ENCODE measurements around the gene NEU1.

The NEU1 gene

DNA sequence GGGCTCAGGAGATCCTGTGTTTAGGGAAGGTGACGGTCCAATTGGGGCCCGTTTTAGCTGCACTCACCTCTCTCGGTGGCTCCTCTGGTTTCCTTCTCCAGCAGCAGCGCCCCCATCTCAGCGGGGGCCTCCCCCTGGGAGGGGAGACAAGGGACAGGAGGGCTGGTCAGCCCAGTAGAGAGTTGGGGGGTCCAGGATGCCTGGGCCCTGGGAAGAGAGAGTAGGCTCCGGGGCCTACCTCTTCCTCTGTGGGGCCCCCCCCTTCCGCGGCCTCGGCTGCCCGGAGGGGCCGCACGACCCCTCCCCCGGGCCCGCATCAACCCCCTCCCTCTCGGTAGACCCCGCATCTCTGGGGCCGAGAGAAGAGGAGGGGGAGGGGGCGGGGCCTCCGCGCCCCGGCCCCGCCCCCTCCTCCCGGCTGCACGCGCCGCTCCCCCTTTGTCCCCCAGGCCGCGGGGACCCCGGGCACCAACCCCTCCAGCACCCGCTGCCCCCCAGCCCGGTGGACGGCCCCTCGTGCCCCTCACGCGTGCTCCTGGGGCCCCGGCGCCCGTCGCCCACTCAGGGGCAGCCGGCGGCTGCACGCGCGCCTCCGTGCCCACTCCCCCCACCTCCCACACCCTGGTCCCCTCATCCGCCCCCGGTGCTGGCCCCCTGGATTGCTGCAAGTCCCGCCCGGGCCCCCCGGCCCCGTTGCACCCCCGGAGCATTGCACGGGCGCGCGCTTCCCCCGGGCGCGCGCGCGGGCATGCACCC lies 34.4 kb upstream of the NEU1 start:
- DNase-seq (ENCODE audit: low read depth in 1 of 2, low spot score in 1 of 2): no peak

DNA sequence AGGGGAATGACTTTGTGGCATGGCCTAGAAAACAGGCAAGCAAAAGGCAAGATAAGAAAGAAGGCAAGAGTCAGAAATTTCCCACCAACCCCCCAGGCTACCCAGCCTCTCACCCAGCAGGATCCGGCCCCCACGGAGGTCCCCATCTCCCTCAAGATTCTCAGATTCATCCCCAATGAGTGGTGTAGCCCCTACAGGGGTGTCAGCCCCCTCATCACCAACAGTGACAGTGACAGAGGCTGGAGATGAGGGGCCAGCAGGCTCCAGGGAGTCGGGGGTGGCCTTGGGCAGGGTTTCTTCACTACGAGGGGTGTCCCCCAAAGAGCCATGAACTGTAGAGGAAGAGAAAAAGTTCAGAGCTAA lies 33.9 kb upstream of the NEU1 start:
- DNase-seq (ENCODE audit: low read depth in 1 of 2, low spot score in 1 of 2): no peak

DNA sequence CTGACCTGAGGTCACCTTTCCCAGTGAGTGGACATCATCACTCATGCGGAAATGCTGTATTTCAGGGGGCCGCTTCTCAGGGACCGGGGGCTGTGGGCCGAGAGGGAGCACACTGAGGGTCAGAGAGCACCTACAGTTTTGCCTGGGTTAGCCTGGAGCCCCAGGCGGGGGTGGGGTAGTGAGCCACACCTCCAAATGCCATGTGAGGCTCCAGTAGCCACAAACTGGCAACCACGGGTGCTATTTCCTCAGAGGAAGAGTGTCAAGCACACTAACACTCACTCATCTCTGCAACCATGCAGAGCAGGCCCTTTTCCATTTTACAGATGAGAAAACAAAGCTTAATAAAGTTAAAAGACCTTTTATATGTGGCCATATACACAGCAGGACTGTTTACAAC lies 30.2 kb upstream of the NEU1 start:
- no peak for DNase-seq (ENCODE audit: low read depth in 1 of 2, low spot score in 1 of 2)

- DNase-seq (ENCODE audit: low read depth in 1 of 2, low spot score in 1 of 2): no peak
Measured at GRCh38 chr6:31889331-31889972, 26.8 kb upstream of the NEU1 start.

DNA sequence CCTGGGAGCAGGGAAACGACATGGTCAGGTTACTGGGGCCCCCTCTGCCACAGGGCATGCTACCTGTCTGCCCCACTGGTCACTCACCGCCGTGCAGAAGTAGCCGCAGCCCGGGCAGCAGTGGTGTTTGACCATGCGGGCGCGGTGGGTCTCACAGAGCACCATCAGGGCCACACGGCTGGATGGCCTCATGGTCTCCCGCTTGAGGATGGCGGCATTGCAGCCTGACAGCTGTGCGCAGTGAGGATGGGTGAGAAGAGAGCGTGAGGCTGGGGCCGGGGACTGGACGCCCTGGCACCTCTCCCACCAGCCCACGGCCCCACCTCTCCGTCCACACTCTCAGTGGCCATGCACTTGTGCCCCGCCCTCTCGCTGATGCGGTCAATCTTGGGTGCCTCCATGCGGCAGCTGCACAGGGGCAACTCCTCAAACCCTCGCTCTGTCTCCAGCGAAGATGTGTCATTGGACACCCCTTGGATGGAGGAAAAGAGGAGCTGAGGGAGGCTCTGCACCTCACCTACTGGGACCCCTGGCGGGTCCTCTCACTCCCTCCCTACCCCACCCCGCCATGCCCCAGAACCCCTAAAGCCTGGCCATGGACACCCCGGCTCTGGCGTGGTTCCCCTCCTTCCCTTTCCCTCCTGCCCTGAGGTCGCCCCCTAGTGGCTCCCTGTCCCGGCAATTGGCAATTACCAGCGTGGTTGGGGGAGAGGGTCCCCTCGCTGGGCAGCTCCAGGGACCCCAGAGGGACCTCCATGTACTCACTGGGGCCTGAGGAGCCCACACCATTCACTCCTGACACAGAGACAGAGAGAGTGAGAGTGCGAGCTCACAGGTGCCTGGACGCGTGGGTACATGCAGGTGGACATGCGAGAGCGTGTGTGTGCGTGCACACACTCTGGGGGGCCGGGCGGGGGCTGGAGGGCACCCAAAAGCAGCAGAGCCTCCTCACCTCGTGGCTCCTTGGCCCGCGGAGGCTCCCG lies 25.9 kb upstream of the NEU1 start:
- DNase-seq (ENCODE audit: low read depth in 1 of 2, low spot score in 1 of 2): peak in 1 of 2 donors; percentile 42

DNA sequence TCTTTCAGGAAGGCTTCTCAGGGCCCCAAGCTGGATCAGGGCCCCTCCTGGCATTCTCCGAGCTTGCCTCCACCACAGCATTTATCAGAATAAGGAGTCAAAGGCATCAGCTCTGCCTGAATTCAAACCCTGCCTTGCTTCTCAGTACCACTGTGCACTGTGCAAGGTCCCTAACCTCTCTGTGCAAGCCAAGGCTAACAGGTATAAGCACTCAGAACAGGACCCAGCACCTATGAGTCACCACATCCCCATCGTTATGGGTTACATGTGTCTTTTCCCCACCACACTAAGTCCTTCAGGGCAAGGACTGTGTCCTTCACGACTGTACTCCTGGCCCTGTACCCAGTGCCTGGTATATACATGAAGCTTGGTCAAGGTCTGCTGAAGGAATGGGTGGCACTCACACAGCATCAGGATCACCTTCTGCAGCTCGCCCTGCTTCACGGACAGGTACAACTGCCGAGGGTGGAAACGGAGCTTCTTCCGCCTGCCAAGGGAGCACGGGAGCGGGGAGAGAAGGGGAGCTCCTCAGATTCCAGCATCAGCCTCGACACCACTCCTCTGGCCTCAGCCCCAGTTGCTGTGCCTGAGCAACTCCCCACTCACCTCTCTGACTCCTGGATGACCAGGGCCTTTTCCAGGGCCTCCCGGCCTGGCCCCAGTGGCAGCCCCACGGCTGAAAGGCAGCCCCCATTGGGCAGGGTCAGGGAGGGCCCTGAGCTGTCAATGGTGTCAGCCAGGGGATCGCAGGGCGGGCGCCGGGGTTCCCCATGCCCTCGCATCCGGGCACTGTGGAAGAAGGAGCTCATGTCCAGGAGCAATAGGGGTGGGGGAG lies 24.8 kb upstream of the NEU1 start:
- DNase-seq (ENCODE audit: low read depth in 1 of 2, low spot score in 1 of 2): no peak

- no peak for DNase-seq (ENCODE audit: low read depth in 1 of 2, low spot score in 1 of 2)
Measured at GRCh38 chr6:31886541-31886991, 23.9 kb upstream of the NEU1 start.

- DNase-seq (ENCODE audit: low read depth in 1 of 2, low spot score in 1 of 2): no peak
Measured at GRCh38 chr6:31884528-31885035, 22.0 kb upstream of the NEU1 start.

DNA sequence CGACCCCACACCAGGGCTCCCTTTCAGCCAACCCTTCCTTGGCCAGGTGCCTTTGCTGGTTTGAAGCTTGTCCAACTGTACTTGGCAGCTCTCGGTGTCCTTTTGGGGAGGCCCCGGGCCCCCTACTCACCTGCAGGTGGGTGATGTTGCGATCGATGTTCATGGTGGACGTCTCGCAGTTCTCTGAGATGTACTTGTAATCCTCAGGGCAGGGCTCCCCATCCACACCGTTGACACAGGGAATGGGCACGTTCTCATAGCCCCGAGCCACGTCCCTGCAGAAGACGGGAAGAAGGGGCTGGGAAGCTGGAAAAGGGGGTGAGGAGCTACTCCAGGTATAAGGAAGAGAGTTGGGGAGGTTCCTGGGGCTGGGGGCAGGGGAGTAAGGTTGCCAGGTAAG lies 21.1 kb upstream of the NEU1 start:
- no peak for DNase-seq (ENCODE audit: low read depth in 1 of 2, low spot score in 1 of 2)

GRCh38 chr6:31882344-31882743 lies 19.7 kb upstream of the NEU1 start:
- no peak for DNase-seq (ENCODE audit: low read depth in 1 of 2, low spot score in 1 of 2)

GRCh38 chr6:31881136-31881859 lies 18.7 kb upstream of the NEU1 start:
- DNase-seq (ENCODE audit: low read depth in 1 of 2, low spot score in 1 of 2): no peak

DNA sequence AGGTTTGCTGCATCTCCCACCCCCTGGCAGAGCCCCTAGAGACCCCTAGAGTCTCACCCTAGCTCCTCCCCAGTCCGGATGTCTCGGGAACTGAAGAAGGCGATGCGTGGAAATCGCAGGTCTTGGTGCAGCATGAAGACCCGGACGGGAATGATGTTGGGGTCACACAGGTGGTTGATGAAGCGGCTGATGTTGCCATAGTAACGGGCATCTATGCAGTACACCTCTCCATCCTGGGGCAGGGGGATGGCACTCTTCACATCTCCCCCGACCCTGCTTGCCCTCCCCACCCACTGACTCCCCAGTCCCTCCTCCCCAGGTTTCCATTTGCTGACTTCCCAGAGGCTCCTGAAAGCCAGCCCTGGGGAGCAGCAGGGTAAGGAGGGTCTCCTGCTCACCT lies 18.0 kb upstream of the NEU1 start:
- no peak for DNase-seq (ENCODE audit: low read depth in 1 of 2, low spot score in 1 of 2)

DNA sequence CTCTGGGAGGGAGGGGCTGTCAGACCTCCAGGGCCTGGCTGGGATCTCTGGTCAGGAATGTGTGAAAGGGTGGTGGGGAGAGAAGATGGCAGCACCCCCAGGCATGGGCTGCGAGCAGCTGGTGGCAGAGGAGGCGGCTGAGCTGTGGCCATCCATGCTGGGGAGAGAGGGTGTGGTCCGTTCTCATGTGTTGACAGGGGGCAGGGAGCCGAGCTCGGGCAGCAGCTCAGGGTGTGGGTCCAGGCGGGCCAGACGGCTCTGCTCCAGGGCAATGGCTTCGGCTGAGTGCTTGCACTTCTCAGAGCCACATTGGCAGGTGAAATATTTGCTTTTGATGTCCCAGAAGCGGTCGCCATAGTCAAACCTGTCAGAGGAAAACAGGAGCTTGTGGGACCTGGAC lies 17.3 kb upstream of the NEU1 start:
- no peak for DNase-seq (ENCODE audit: low read depth in 1 of 2, low spot score in 1 of 2)

DNA sequence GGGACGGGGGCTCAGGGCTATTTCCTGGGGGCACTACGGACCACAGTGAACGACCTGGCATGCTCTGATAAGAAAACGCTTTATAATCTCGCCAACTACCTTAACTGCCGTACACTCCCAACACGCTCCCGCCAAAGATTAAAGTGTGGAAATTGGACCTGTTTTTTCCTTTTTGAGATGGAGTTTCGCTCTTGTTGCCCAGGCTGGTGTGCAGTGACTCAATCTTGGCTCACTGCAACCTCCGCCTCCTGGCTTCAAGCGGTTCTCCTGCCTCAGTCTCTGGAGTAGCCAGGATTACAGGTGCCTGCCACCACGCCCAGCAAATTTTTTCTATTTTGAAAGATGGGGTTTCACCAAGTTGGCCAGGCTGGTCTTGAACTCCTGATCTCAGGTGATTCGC lies 16.5 kb upstream of the NEU1 start:
- DNase-seq (ENCODE audit: low read depth in 1 of 2, low spot score in 1 of 2): no peak

- no peak for DNase-seq (ENCODE audit: low read depth in 1 of 2, low spot score in 1 of 2)
Measured at GRCh38 chr6:31878726-31879125, 16.1 kb upstream of the NEU1 start, which contains the start of gene SLC44A4. SLC44A4 (minus strand) TSS chr6:31878997; CDS start chr6:31878980, 17 bp downstream.

DNA sequence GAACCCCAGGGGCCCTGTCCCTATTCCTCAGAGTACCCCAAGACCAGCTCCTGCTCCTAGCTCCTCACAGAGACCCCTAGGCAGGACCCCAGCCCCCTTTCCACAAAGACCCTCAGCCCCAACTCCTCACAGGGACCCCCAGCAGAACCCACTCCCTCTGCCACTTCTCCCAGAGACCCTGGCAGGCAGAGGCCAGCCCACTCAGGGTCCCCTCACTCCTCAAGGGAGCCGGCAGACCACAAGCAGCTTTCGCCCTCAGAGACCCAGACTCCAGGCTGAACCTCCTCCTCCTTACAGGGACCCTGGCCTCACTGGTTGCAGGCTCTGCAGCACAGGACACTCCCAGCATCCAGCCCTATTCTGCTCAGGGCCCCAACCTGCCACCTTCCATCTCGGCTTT lies 15.6 kb upstream of the NEU1 start:
- no peak for DNase-seq (ENCODE audit: low read depth in 1 of 2, low spot score in 1 of 2)

DNA sequence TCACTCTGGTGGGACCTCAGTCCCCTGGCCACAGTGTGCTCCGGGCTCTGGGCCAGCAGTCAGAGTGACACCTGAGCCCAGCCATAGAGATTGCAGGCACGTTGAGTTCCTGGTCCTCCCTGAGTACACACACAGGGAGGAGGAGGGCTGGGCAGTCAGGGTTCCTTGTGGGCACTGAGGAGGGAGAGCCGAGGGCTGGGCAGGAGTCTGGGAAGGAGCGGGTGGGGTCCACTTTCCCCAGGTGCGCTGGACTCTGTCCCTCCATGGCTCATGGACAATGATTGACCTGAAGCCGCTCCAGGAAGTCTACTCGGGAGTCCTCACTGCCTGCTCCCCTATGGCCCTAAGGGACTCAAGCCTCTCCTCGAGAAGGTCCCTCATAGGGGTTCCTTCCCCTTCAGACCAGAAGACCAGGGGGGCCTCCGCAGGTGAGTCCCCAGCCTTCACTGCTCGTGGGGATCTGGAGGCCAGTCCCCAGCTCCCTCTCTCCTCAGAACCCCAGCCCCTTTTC lies 15.1 kb upstream of the NEU1 start:
- DNase-seq (ENCODE audit: low read depth in 1 of 2, low spot score in 1 of 2): no peak

DNA sequence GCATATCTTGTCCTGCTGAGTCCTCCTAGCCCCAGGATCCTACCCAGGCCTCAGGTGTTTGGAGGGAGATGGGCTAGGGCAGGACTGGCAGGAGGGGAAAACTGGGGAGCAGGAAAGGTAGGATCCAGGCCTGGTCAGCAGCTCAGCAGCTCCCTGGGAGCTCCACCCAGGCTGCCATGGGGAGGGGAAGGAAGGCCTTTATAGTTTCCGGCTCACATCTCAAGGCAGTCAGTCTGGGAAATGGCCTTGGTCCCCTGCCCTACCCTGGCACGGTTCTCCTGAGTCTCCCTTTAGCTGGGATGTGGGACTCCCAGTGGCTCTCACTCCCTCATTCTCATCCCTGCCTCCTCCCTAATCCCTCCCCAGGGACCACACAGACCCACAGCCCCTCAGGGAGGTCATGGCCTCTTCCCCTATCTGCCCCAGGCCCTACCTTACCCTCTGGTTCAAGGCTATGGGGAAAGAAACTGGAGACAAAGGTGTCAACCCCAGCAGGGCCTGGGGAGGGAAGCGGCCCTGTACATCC lies 14.6 kb upstream of the NEU1 start:
- no peak for DNase-seq (ENCODE audit: low read depth in 1 of 2, low spot score in 1 of 2)

- no peak for DNase-seq (ENCODE audit: low read depth in 1 of 2, low spot score in 1 of 2)
Measured at GRCh38 chr6:31876357-31876756, 13.7 kb upstream of the NEU1 start.
